Measurements from ENCODE around the gene ARHGAP8.

Gene ARHGAP8

GRCh38 chr22:44724859-44725258, 27.5 kb upstream of the ARHGAP8 start:
- H3K27ac ChIP-seq (ENCODE audit: low read length), result no peak overlapping the region
- no CpG with 5 or more reads among the region's 8 CpGs for WGBS (ENCODE audit: insufficient coverage, insufficient read length)
- H3K4me1 ChIP-seq (ENCODE audit: control insufficient read depth, insufficient read depth, low read length), result no peaks in the 10 kb centered on the region

GRCh38 chr22:44726439-44726838, 25.9 kb upstream of the ARHGAP8 start:
- Histone ChIP-seq H3K9me3 (ENCODE audit: control insufficient read depth, insufficient read depth, low read length) (no peaks in the 10 kb centered on the region), H3K4me1 (ENCODE audit: control insufficient read depth, insufficient read depth, low read length) (no peaks in the 10 kb centered on the region), H3K27me3 (ENCODE audit: control insufficient read depth, insufficient read depth, low read length) (no peaks in the 10 kb centered on the region), H3K27ac (ENCODE audit: low read length) (no peak overlapping the region), H3K4me3 (ENCODE audit: low read length) (no peak overlapping the region), H3K36me3 (ENCODE audit: control insufficient read depth, insufficient read depth, low read length) (no peaks in the 10 kb centered on the region)
- WGBS (ENCODE audit: insufficient coverage, insufficient read length), result no CpG with 5 or more reads among the region's 11 CpGs
- DNase-seq (ENCODE audit: low read depth, low spot score), result no peak

More at GRCh38 chr22:44724859-44725258, 27.5 kb upstream of the ARHGAP8 start:
- Histone ChIP-seq H3K36me3 (ENCODE audit: control insufficient read depth, insufficient read depth, low read length) (no peaks in the 10 kb centered on the region), H3K9me3 (ENCODE audit: control insufficient read depth, insufficient read depth, low read length) (no peaks in the 10 kb centered on the region), H3K4me3 (ENCODE audit: low read length) (no peak overlapping the region), H3K27me3 (ENCODE audit: control insufficient read depth, insufficient read depth, low read length) (no peaks in the 10 kb centered on the region)
- DNase-seq (ENCODE audit: low read depth, low spot score), result no peak

- no CpG with 5 or more reads among the region's 21 CpGs for WGBS (ENCODE audit: insufficient coverage, insufficient read length)
- H3K4me3 ChIP-seq (ENCODE audit: low read length), result no peak overlapping the region
- DNase-seq (ENCODE audit: low read depth, low spot score), result no peak
- H3K27ac ChIP-seq (ENCODE audit: low read length), result no peak overlapping the region
- H3K4me1 ChIP-seq (ENCODE audit: control insufficient read depth, insufficient read depth, low read length), result no peaks in the 10 kb centered on the region
- H3K9me3 ChIP-seq (ENCODE audit: control insufficient read depth, insufficient read depth, low read length), result no peaks in the 10 kb centered on the region
- no peaks in the 10 kb centered on the region for H3K27me3 ChIP-seq (ENCODE audit: control insufficient read depth, insufficient read depth, low read length)
- no peaks in the 10 kb centered on the region for H3K36me3 ChIP-seq (ENCODE audit: control insufficient read depth, insufficient read depth, low read length)
These were observed 25.2 kb upstream of the ARHGAP8 start for GRCh38 chr22:44727148-44727547.

DNA sequence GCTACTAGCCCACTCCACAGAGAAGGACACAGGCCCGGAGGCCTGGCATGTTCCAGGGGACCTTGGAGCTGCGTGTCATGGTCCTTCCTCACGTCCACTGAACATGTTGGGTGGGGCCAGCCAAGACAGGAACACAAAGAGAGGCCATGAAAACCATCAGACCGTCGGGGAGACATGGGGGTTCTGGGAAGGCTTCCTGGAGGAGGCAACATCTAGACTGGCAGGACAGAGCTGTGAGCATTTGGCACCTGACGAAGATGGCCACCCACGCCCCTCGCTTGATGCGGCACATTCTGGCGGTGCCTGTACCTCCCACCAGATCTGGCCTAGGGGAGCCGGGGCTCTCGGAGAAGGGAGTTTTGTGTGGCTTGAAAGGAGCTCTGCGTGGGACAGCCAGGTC, 24.7 kb upstream of the ARHGAP8 start:
- no peak for DNase-seq (ENCODE audit: low read depth, low spot score)
- WGBS (ENCODE audit: insufficient coverage, insufficient read length), result no CpG with 5 or more reads among the region's 13 CpGs
- peaks cover 2% of the 10 kb centered on the region; the same call in 1 of the 2 replicates for H3K4me1 ChIP-seq (ENCODE audit: control insufficient read depth, insufficient read depth, low read length)
- no peaks in the 10 kb centered on the region for H3K27me3 ChIP-seq (ENCODE audit: control insufficient read depth, insufficient read depth, low read length)
- H3K27ac ChIP-seq (ENCODE audit: low read length), result no peak overlapping the region
- H3K9me3 ChIP-seq (ENCODE audit: control insufficient read depth, insufficient read depth, low read length), result no peaks in the 10 kb centered on the region
- H3K4me3 ChIP-seq (ENCODE audit: low read length), result no peak overlapping the region
- no peaks in the 10 kb centered on the region for H3K36me3 ChIP-seq (ENCODE audit: control insufficient read depth, insufficient read depth, low read length)

GRCh38 chr22:44728761-44729324, 23.5 kb upstream of the ARHGAP8 start:
- DNase-seq (ENCODE audit: low read depth, low spot score), result no peak
- no peak overlapping the region for H3K27ac ChIP-seq (ENCODE audit: low read length)
- H3K9me3 ChIP-seq (ENCODE audit: control insufficient read depth, insufficient read depth, low read length), result no peaks in the 10 kb centered on the region
- H3K4me3 ChIP-seq (ENCODE audit: low read length), result no peak overlapping the region
- H3K36me3 ChIP-seq (ENCODE audit: control insufficient read depth, insufficient read depth, low read length), result no peaks in the 10 kb centered on the region
- WGBS (ENCODE audit: insufficient coverage, insufficient read length), result no CpG with 5 or more reads among the region's 21 CpGs
- peaks cover 2% of the 10 kb centered on the region; the same call in 1 of the 2 replicates for H3K4me1 ChIP-seq (ENCODE audit: control insufficient read depth, insufficient read depth, low read length)
- no peaks in the 10 kb centered on the region for H3K27me3 ChIP-seq (ENCODE audit: control insufficient read depth, insufficient read depth, low read length)

- H3K9me3 ChIP-seq (ENCODE audit: control insufficient read depth, insufficient read depth, low read length), result no peaks in the 10 kb centered on the region
- WGBS (ENCODE audit: insufficient coverage, insufficient read length), result no CpG with 5 or more reads among the region's 39 CpGs
- DNase-seq (ENCODE audit: low read depth, low spot score), result no peak
- no peaks in the 10 kb centered on the region for H3K27me3 ChIP-seq (ENCODE audit: control insufficient read depth, insufficient read depth, low read length)
- H3K27ac ChIP-seq (ENCODE audit: low read length), result no peak overlapping the region
- H3K4me1 ChIP-seq (ENCODE audit: control insufficient read depth, insufficient read depth, low read length), result peaks cover 2% of the 10 kb centered on the region; the same call in 1 of the 2 replicates
- no peak overlapping the region for H3K4me3 ChIP-seq (ENCODE audit: low read length)
- H3K36me3 ChIP-seq (ENCODE audit: control insufficient read depth, insufficient read depth, low read length), result no peaks in the 10 kb centered on the region
These were observed 22.9 kb upstream of the ARHGAP8 start for GRCh38 chr22:44729391-44730021.

GRCh38 chr22:44730022-44730393, 22.4 kb upstream of the ARHGAP8 start:
- H3K27ac ChIP-seq (ENCODE audit: low read length), result no peak overlapping the region
- H3K4me1 ChIP-seq (ENCODE audit: control insufficient read depth, insufficient read depth, low read length), result peaks cover 2% of the 10 kb centered on the region; the same call in 1 of the 2 replicates
- no peak overlapping the region for H3K4me3 ChIP-seq (ENCODE audit: low read length)
- no peaks in the 10 kb centered on the region for H3K9me3 ChIP-seq (ENCODE audit: control insufficient read depth, insufficient read depth, low read length)
- no peak for DNase-seq (ENCODE audit: low read depth, low spot score)
- WGBS (ENCODE audit: insufficient coverage, insufficient read length), result no CpG with 5 or more reads among the region's 14 CpGs
- H3K36me3 ChIP-seq (ENCODE audit: control insufficient read depth, insufficient read depth, low read length), result no peaks in the 10 kb centered on the region
- H3K27me3 ChIP-seq (ENCODE audit: control insufficient read depth, insufficient read depth, low read length), result no peaks in the 10 kb centered on the region

DNA sequence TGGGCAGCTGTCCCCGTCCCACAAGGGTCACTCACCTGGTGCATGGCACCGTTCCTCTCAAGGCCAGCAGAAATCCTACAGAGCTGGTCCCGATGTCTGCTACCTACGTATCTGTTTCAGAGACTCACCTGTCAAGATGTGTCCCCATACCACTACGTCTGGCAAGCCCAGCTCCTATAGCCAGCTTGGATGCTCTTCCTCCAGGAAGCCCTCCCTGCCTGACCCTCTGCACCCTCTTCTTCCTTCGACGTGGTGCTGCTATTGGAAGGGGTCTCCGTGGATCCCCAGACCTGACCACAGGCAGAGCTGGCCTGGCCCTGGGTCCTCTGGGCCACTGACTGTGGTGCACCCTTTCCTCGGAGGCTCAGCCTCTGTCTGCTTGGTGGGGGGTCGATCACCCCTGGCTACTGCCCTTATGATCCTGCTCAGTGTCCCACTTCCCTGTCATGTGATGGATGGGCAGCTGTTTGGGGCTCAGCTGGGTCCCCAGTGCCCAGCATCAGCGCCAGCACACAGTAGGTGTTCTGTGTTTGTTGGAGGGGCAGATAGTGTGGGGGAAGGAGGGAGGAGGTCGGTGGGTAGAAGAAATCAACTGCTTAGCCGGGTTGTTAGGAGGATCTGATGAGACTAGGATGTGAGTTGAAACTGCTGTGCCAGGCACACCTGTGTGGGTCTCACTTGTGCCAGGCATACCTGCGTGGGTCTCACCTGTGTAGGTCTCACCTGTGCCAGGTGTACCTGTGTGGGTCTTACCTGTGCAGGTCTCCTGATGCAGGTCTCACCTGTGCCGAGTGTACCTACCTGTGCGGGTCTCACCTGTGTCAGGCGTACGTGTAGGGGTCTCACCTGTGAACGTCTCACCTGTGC, 21.7 kb upstream of the ARHGAP8 start:
- no peak for DNase-seq (ENCODE audit: low read depth, low spot score)
- Histone ChIP-seq H3K27me3 (ENCODE audit: control insufficient read depth, insufficient read depth, low read length) (no peaks in the 10 kb centered on the region), H3K27ac (ENCODE audit: low read length) (no peak overlapping the region), H3K4me1 (ENCODE audit: control insufficient read depth, insufficient read depth, low read length) (peaks cover 2% of the 10 kb centered on the region; the same call in 1 of the 2 replicates), H3K36me3 (ENCODE audit: control insufficient read depth, insufficient read depth, low read length) (no peaks in the 10 kb centered on the region), H3K4me3 (ENCODE audit: low read length) (no peak overlapping the region), H3K9me3 (ENCODE audit: control insufficient read depth, insufficient read depth, low read length) (no peaks in the 10 kb centered on the region)
- WGBS (ENCODE audit: insufficient coverage, insufficient read length), result no CpG with 5 or more reads among the region's 19 CpGs

GRCh38 chr22:44731357-44731970, 20.9 kb upstream of the ARHGAP8 start:
- Histone ChIP-seq H3K4me1 (ENCODE audit: control insufficient read depth, insufficient read depth, low read length) (peaks cover 2% of the 10 kb centered on the region; the same call in 1 of the 2 replicates), H3K36me3 (ENCODE audit: control insufficient read depth, insufficient read depth, low read length) (no peaks in the 10 kb centered on the region; the same call in 1 of the 2 replicates), H3K27ac (ENCODE audit: low read length) (no peak overlapping the region), H3K27me3 (ENCODE audit: control insufficient read depth, insufficient read depth, low read length) (no peaks in the 10 kb centered on the region), H3K9me3 (ENCODE audit: control insufficient read depth, insufficient read depth, low read length) (no peaks in the 10 kb centered on the region), H3K4me3 (ENCODE audit: low read length) (no peak overlapping the region)
- DNase-seq (ENCODE audit: low read depth, low spot score), result no peak
- no CpG with 5 or more reads among the region's 7 CpGs for WGBS (ENCODE audit: insufficient coverage, insufficient read length)

GRCh38 chr22:44732017-44732561, 20.3 kb upstream of the ARHGAP8 start:
- H3K4me3 ChIP-seq (ENCODE audit: low read length), result no peak overlapping the region
- no CpG with 5 or more reads among the region's 21 CpGs for WGBS (ENCODE audit: insufficient coverage, insufficient read length)
- no peaks in the 10 kb centered on the region for H3K9me3 ChIP-seq (ENCODE audit: control insufficient read depth, insufficient read depth, low read length)
- DNase-seq (ENCODE audit: low read depth, low spot score), result no peak
- H3K4me1 ChIP-seq (ENCODE audit: control insufficient read depth, insufficient read depth, low read length), result peaks cover 2% of the 10 kb centered on the region; the same call in 1 of the 2 replicates
- H3K27me3 ChIP-seq (ENCODE audit: control insufficient read depth, insufficient read depth, low read length), result no peaks in the 10 kb centered on the region
- no peaks in the 10 kb centered on the region; the same call in 1 of the 2 replicates for H3K36me3 ChIP-seq (ENCODE audit: control insufficient read depth, insufficient read depth, low read length)
- no peak overlapping the region for H3K27ac ChIP-seq (ENCODE audit: low read length)

Measured in iPS DF 6.9 (cell line).